Activated naive CD4-positive, alpha-beta T cell treated with anti-CD3 and anti-CD28 coated beads for 36 hours (primary cell): ENCODE data around the gene PRND. TPM values are rescaled to one million over a fixed set of nuclear protein-coding genes. Genes with fewer than 3 reads are reported as not detected.

Experiments
- CTCF ChIA-PET: fragments of 350-600 bp; sonication (Branson Sonifier 250); formaldehyde crosslinking; loops from one replicate; lab custom pipeline; 2021; ENCODE audit warnings: antibody characterized with exemption; lab: Charles Lee
- DNase-seq: peaks from one replicate; pipeline ENCODE4 v3.0.0-alpha.2; 2020
- H3K27ac Mint-ChIP-seq: one replicate; pipeline ENCODE4 v1.8.0; 2021; ENCODE audit warnings: mild to moderate bottlenecking, mixed read lengths
- H3K27me3 Mint-ChIP-seq: one replicate; pipeline ENCODE4 v1.8.0; 2021; ENCODE audit warnings: low read depth, mixed read lengths
- H3K36me3 Mint-ChIP-seq: one replicate; pipeline ENCODE4 v1.8.0; 2021; ENCODE audit warnings: low read depth, mixed read lengths
- H3K4me1 Mint-ChIP-seq: one replicate; pipeline ENCODE4 v1.8.0; 2021; ENCODE audit warnings: low read depth, mixed read lengths
- H3K4me3 Mint-ChIP-seq: one replicate; pipeline ENCODE4 v1.8.0; 2021; ENCODE audit warnings: mild to moderate bottlenecking, moderate library complexity, mixed read lengths
- H3K9me3 Mint-ChIP-seq: one replicate; pipeline ENCODE4 v1.8.0; 2021; ENCODE audit warnings: mixed read lengths
- intact Hi-C: fragments of 100-400 bp; cut with micrococcal nuclease; formaldehyde crosslinking; loops from one replicate; pipeline ENCODE4 v1.15.1; 2023
- total RNA-seq, 2 experiments: library from RNA; stranded (reverse); gene quantifications; one replicate each; pipeline ENCODE4 v1.2.3, GENCODE V29; 2021

The PRND gene
- total RNA-seq, 2 experiments from 2014 or later = not detected

GRCh38 chr20:4709261-4710105, 12.2 kb upstream of the PRND start:
- DNase-seq = no peak
- H3K4me1 Mint-ChIP-seq = no peaks in the 10 kb centered on the region
- no peak overlapping the region for H3K27ac Mint-ChIP-seq
- CTCF ChIA-PET = interaction anchor here (1.5 kb wide), 1 partner anchor 10 kb away, joined by 5 read pairs; no protein-coding TSS in a partner anchor
- H3K9me3 Mint-ChIP-seq = no peaks in the 10 kb centered on the region
- no peak overlapping the region for H3K4me3 Mint-ChIP-seq
- intact Hi-C loops = no loop called here
- no peaks in the 10 kb centered on the region for H3K36me3 Mint-ChIP-seq
- H3K27me3 Mint-ChIP-seq = no peaks in the 10 kb centered on the region

DNA sequence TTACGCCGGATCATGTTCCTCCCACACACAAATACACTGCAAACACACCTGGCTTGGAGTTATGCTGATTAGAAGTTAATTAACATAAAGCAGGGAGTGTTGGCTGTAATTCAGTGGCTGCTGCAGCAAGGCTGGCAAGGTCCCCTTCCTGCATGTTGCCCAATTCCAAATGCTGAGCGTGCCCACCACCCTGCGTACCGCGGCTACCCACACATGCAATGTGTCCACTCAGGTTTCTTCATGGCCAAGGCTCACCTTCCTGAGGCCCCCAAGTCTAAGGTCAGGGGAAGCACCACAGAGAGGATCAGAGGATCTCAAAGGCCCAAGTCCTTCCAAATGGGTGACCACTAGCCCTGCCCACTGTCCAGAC, 11.6 kb upstream of the PRND start:
- H3K4me3 Mint-ChIP-seq = no peak overlapping the region
- H3K9me3 Mint-ChIP-seq = no peaks in the 10 kb centered on the region
- H3K27ac Mint-ChIP-seq = no peak overlapping the region
- CTCF ChIA-PET = interaction anchor here (0.7 kb wide), 1 partner anchor 10 kb away, joined by 3 read pairs; no protein-coding TSS in a partner anchor
- H3K27me3 Mint-ChIP-seq = no peaks in the 10 kb centered on the region
- DNase-seq = no peak
- intact Hi-C loops = no loop called here
- H3K36me3 Mint-ChIP-seq = no peaks in the 10 kb centered on the region
- H3K4me1 Mint-ChIP-seq = no peaks in the 10 kb centered on the region

- no peak for DNase-seq
- Mint-ChIP-seq H3K36me3 (no peaks in the 10 kb centered on the region), H3K27ac (no peak overlapping the region), H3K27me3 (no peaks in the 10 kb centered on the region), H3K4me3 (no peak overlapping the region), H3K4me1 (no peaks in the 10 kb centered on the region), H3K9me3 (no peaks in the 10 kb centered on the region)
- intact Hi-C loops = no loop called here
- CTCF ChIA-PET = interaction anchor here (0.8 kb wide), 1 partner anchor 13 kb away, joined by 3 read pairs; no protein-coding TSS in a partner anchor
Measured at GRCh38 chr20:4711511-4711910, 10.2 kb upstream of the PRND start.

- CTCF ChIA-PET = interaction anchor here (1.2 kb wide), 1 partner anchor 109 kb away, joined by 4 read pairs; no protein-coding TSS in a partner anchor
- intact Hi-C loops = no loop called here
Measured at GRCh38 chr20:4713401-4713800, 8.3 kb upstream of the PRND start.

GRCh38 chr20:4714818-4715217, 6.9 kb upstream of the PRND start:
- Mint-ChIP-seq H3K36me3 (no peaks in the 10 kb centered on the region), H3K27ac (no peak overlapping the region), H3K9me3 (no peaks in the 10 kb centered on the region), H3K27me3 (no peaks in the 10 kb centered on the region), H3K4me3 (no peak overlapping the region), H3K4me1 (no peaks in the 10 kb centered on the region)
- CTCF ChIA-PET = interaction anchor here (0.7 to 1.3 kb wide), 2 partner anchors 109 to 189 kb away, joined by 3 to 5 read pairs; no protein-coding TSS in a partner anchor
- no peak for DNase-seq
- intact Hi-C loops = no loop called here

More at GRCh38 chr20:4713401-4713800, 8.3 kb upstream of the PRND start:
- no peak overlapping the region for H3K27ac Mint-ChIP-seq
- no peak for DNase-seq
- no peak overlapping the region for H3K4me3 Mint-ChIP-seq
- H3K4me1 Mint-ChIP-seq = no peaks in the 10 kb centered on the region
- no peaks in the 10 kb centered on the region for H3K36me3 Mint-ChIP-seq
- H3K27me3 Mint-ChIP-seq = no peaks in the 10 kb centered on the region
- no peaks in the 10 kb centered on the region for H3K9me3 Mint-ChIP-seq

DNA sequence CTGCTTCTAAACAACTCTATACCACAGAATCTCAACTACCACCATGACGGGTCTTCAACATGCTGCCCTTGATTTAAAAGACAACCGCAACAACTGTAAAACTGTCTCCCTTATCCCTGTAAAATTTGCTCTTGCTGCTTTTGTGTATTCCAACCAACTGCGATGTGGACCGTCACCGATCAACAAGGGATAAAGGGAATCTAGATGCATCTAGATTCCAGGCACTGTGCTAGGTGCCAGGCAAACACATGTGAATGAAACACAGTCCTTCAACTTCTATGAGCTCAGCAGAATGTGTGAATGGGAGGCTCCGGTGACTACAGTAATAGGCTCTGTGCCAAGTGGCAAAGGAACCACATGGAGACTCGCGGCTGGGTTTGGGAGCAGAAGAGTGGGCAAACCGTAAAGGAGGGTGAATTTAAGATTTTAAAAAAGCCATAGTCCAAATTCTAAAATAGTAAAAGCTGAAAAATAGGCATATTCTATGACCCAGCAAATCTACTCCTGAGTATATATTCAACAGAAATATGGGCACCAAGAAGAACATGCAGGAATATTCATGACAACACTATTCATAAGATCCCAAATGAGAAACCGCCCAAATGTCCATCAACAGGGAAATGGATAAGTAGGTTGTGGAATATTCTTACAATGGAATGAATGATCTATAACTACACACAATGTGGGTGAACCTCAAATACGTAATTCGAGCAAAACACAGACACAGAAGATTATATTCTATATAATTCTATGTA, 3.7 kb upstream of the PRND start:
- H3K27me3 Mint-ChIP-seq = no peaks in the 10 kb centered on the region
- H3K27ac Mint-ChIP-seq = no peak overlapping the region
- no peaks in the 10 kb centered on the region for H3K36me3 Mint-ChIP-seq
- CTCF ChIA-PET = interaction anchor here (0.8 to 1.2 kb wide), 4 partner anchors 23 to 339 kb away, joined by 3 to 4 read pairs (median 4); no protein-coding TSS in a partner anchor
- DNase-seq = no peak
- intact Hi-C loops = no loop called here
- no peak overlapping the region for H3K4me3 Mint-ChIP-seq
- no peaks in the 10 kb centered on the region for H3K9me3 Mint-ChIP-seq
- H3K4me1 Mint-ChIP-seq = peaks cover 7% of the 10 kb centered on the region

DNA sequence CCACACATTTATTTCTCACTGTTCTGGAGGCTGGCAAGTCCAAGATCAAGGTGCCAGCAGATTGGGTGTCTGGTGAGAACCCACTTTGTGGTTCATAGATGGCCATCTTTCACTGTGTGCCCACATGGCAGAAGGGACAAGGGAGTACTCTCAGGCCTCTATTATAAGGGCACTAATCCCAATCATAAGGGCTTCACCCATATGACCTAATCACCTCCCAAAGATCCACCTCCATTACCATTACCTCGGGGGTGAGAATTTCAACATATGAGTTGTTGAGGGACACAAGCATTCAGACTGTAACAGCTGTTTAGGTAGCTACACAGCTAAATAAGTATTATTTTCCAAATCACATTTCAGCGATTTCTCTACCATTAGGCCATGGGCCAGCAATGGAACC, 2.5 kb upstream of the PRND start:
- DNase-seq = no peak
- H3K4me3 Mint-ChIP-seq = no peak overlapping the region
- H3K27me3 Mint-ChIP-seq = no peaks in the 10 kb centered on the region
- intact Hi-C loops = no loop called here
- H3K9me3 Mint-ChIP-seq = no peaks in the 10 kb centered on the region
- H3K27ac Mint-ChIP-seq = no peak overlapping the region
- H3K4me1 Mint-ChIP-seq = peaks cover 7% of the 10 kb centered on the region
- CTCF ChIA-PET = interaction anchor here (0.7 to 8.5 kb wide), 6 partner anchors 10 to 112 kb away, joined by 4 to 90 read pairs (median 8); no protein-coding TSS in a partner anchor
- no peaks in the 10 kb centered on the region for H3K36me3 Mint-ChIP-seq

DNA sequence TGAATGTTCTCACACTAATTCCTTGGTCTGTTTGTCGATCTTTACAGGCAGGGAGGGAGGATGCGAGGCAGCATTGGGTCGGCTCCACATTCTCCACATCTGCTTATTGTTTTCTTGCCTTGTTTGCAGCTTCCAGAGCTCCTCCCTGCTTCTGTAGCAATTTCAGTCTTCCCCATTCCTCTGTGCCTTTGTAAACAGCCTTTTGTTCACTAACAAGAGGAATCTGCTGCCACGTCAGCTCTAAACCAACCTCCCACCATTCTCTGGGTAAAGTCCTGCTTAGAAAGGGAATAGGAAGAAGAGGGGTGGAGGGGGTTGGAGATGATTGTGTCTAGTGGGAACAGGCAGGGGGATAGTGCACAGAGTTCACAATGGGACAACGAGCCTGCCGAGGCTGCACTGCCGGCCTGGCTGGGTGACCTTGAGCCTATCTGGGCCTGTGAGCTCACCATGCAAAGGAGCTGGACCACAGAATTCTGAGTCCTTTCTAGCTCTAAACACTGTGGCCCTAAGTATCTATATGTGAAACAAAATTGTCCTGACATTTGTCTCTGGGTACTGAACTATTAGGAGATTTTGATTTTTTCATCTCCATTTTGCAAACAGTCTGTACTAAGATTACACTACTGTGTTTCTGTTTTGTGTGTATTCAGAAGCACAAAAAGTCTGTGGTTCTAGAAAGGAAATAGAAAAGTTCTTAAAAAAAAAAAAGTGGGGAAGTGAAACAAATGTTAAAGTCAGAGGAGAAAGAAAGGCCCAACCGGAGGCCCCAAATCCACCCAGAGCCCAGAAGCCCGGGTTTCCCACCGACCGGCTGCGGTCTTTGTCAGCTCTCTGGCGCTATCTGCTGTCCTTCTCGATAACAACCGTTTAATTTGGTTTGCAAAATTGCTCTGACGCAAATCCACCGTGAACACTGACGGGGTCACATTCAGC, 1.4 kb upstream of the PRND start:
- Mint-ChIP-seq H3K36me3 (no peaks in the 10 kb centered on the region), H3K27me3 (no peaks in the 10 kb centered on the region), H3K27ac (no peak overlapping the region), H3K4me1 (peaks cover 7% of the 10 kb centered on the region), H3K9me3 (no peaks in the 10 kb centered on the region), H3K4me3 (no peak overlapping the region)
- CTCF ChIA-PET = interaction anchor here (0.6 to 8.5 kb wide), 18 partner anchors 10 to 782 kb away, joined by 3 to 90 read pairs (median 4); no protein-coding TSS in a partner anchor
- intact Hi-C loops = loop anchor here (1.0 to 2.0 kb wide), 3 partner anchors 106 to 612 kb away; no protein-coding TSS in a partner anchor
- DNase-seq = peak; percentile 90

DNA sequence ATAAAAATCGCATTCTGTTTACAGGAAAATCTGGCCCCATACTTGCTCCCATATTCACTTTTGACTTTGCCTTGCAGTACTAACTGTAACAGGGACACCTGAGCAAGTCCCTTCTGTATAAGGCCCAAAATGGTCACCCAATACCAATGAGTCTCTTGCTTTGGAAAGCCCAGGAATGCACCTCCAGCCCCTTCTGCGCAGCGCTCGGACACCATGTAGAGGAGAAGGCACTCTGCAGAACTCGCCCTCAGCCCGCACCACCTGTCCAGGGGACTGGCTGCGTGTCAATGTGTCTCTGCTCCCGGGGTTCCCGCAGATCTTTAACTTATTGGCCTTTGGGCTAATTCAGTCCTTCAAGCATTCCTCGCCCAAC, 746 bp upstream of the PRND start:
- H3K9me3 Mint-ChIP-seq = no peaks in the 10 kb centered on the region
- intact Hi-C loops = loop anchor here (1.0 to 2.0 kb wide), 3 partner anchors 107 to 612 kb away; no protein-coding TSS in a partner anchor
- H3K4me1 Mint-ChIP-seq = peaks cover 7% of the 10 kb centered on the region
- CTCF ChIA-PET = interaction anchor here (0.6 to 8.5 kb wide), 13 partner anchors 11 to 114 kb away, joined by 3 to 90 read pairs (median 4); no protein-coding TSS in a partner anchor
- H3K4me3 Mint-ChIP-seq = no peak overlapping the region
- H3K27me3 Mint-ChIP-seq = no peaks in the 10 kb centered on the region
- H3K36me3 Mint-ChIP-seq = no peaks in the 10 kb centered on the region
- no peak for DNase-seq
- no peak overlapping the region for H3K27ac Mint-ChIP-seq

DNA sequence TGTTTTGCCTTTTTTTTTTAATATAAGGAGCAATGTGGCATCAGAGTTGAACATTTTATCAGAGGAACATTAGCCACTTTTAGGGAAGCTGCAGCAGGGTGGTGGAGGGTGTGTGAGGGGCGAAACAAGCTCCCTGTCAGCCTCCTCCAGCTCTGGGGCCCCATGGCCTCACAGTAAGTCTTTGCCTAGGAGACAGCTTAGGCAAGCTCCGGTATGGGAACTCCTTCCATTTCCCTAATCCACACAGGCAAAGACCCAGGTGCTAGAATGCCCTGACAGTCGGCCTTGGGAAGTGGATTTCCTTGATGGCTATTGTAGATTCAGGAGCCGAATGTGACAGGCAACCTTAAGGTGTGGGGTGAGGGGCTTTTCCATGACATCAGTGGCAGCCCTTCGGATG, 862 bp downstream of the PRND start:
- no peak for DNase-seq
- intact Hi-C loops = no loop called here
- Mint-ChIP-seq H3K9me3 (no peaks in the 10 kb centered on the region), H3K27ac (no peak overlapping the region), H3K36me3 (no peaks in the 10 kb centered on the region), H3K27me3 (no peaks in the 10 kb centered on the region), H3K4me3 (no peak overlapping the region), H3K4me1 (peaks cover 16% of the 10 kb centered on the region)
- CTCF ChIA-PET = interaction anchor here (1.2 to 8.5 kb wide), 4 partner anchors 109 to 121 kb away, joined by 3 to 90 read pairs (median 4); no protein-coding TSS in a partner anchor

GRCh38 chr20:4722993-4723392, 1.3 kb downstream of the PRND start:
- Mint-ChIP-seq H3K4me1 (peaks cover 17% of the 10 kb centered on the region), H3K27ac (no peak overlapping the region), H3K9me3 (no peaks in the 10 kb centered on the region), H3K27me3 (no peaks in the 10 kb centered on the region), H3K4me3 (no peak overlapping the region), H3K36me3 (no peaks in the 10 kb centered on the region)
- DNase-seq = no peak
- intact Hi-C loops = no loop called here
- CTCF ChIA-PET = interaction anchor here (0.6 to 8.5 kb wide), 3 partner anchors 40 to 121 kb away, joined by 3 to 90 read pairs (median 4); no protein-coding TSS in a partner anchor
